Endodermal cell (in vitro differentiated cells): ENCODE results near the gene PRR36. TPM values are rescaled to one million over a fixed set of nuclear protein-coding genes. Genes with fewer than 3 reads are reported as not detected.
A peak's percentile ranks its signal among the peaks of the same experiment; 100 is the strongest.

Experiments
- DNase-seq: peaks from one replicate; pipeline ENCODE4 v3.0.0-alpha.2; 2017
- H3K27ac ChIP-seq: 2 replicates; pipeline ENCODE4 v1.5.1; 2013; ENCODE audit warnings: mild to moderate bottlenecking, low read depth, low read length, moderate library complexity
- H3K27me3 ChIP-seq: 2 replicates; pipeline ENCODE4 v1.6.1; 2013; ENCODE audit warnings: mild to moderate bottlenecking, low read length, moderate library complexity; ENCODE audit not compliant: insufficient read depth, control insufficient read depth, poor library complexity, severe bottlenecking
- H3K36me3 ChIP-seq: 2 replicates; pipeline ENCODE4 v1.7.0; 2013; ENCODE audit warnings: mild to moderate bottlenecking, low read length, moderate library complexity; ENCODE audit not compliant: control insufficient read depth, insufficient read depth
- H3K4me1 ChIP-seq: one replicate; pipeline ENCODE4 v1.7.0; 2013; ENCODE audit warnings: low read length; ENCODE audit not compliant: control insufficient read depth, insufficient read depth
- H3K4me3 ChIP-seq: 2 replicates; pipeline ENCODE4 v1.5.1; 2013; ENCODE audit warnings: mild to moderate bottlenecking, low read length, moderate library complexity
- H3K9ac ChIP-seq: 2 replicates; pipeline ENCODE4 v1.6.1; 2013; ENCODE audit warnings: mild to moderate bottlenecking, low read length, moderate library complexity; ENCODE audit not compliant: poor library complexity, severe bottlenecking; ENCODE audit errors: extremely low read depth
- H3K9me3 ChIP-seq: 2 replicates; pipeline ENCODE4 v1.6.1; 2013; ENCODE audit warnings: mild to moderate bottlenecking, low read length, moderate library complexity; ENCODE audit not compliant: control insufficient read depth
- H3K27ac Mint-ChIP-seq: 2 replicates; pipeline ENCODE4 v1.8.0; 2020; ENCODE audit warnings: mixed read lengths
- H3K27me3 Mint-ChIP-seq: 2 replicates; pipeline ENCODE4 v1.8.0; 2021; ENCODE audit warnings: mild to moderate bottlenecking, mixed read lengths; ENCODE audit not compliant: insufficient read depth
- H3K36me3 Mint-ChIP-seq: 2 replicates; pipeline ENCODE4 v1.8.0; 2020; ENCODE audit warnings: low read depth, mixed read lengths
- H3K4me1 Mint-ChIP-seq: 2 replicates; pipeline ENCODE4 v1.8.0; 2020; ENCODE audit warnings: mixed read lengths
- H3K4me3 Mint-ChIP-seq: 2 replicates; pipeline ENCODE4 v1.8.0; 2020; ENCODE audit warnings: mild to moderate bottlenecking, moderate library complexity, mixed read lengths
- H3K9me3 Mint-ChIP-seq: 2 replicates; pipeline ENCODE4 v1.8.0; 2020; ENCODE audit warnings: mild to moderate bottlenecking, mixed read lengths
- CTCF ChIP-seq: fragments of 200-600 bp; sonication (generic); conservative IDR thresholded peaks from 2 replicates; pipeline ENCODE4 v1.5.0; 2021; ENCODE audit warnings: antibody characterized with exemption, mild to moderate bottlenecking
- WGBS, 2 experiments: methylation state at CpG; one replicate each; pipeline versions ENCODE4 v1.1.5 to v1.1.7; 2013; ENCODE audit warnings: missing lambda C conversion rate in 2 of 2, mixed read lengths in 1 of 2; ENCODE audit not compliant: insufficient coverage in 1 of 2, insufficient read length in 1 of 2; 5-methylcytosine and 5-hydroxymethylcytosine counted together
- total RNA-seq, 2 donors: library from RNA; stranded (reverse); fragmentation: NEBNext Ultra II Directional in 1 of 2; extraction: Animal tissue kit (Norgen Biotek cat#: 25700) in 1 of 2; gene quantifications; 2 replicates in 1 of 2; 3 replicates in 1 of 2; pipeline ENCODE4 v1.2.1, GENCODE V29; 2021

PRR36 gene
- total RNA-seq, 2 donors from 2014 or later, result 9.5 to 20.2 TPM

- Histone ChIP-seq H3K36me3 (no peaks in the 10 kb centered on the region), H3K4me3 (no peak overlapping the region), H3K27me3 (peaks cover 14% of the 10 kb centered on the region), H3K9ac (no peak overlapping the region), H3K4me1 (no peaks in the 10 kb centered on the region), H3K27ac (no peak overlapping the region), H3K9me3 (no peaks in the 10 kb centered on the region)
- H3K27me3 Mint-ChIP-seq, result peaks cover 46% of the 10 kb centered on the region
- no peak for DNase-seq
- H3K4me1 Mint-ChIP-seq, result no peaks in the 10 kb centered on the region
- no peak for TF ChIP-seq CTCF
- H3K36me3 Mint-ChIP-seq, result no peaks in the 10 kb centered on the region
- 84 to 88% methylated on average over 6 of the region's 6 CpGs for WGBS, 2 experiments
- no peaks in the 10 kb centered on the region for H3K9me3 Mint-ChIP-seq
- H3K27ac Mint-ChIP-seq, result no peak overlapping the region
- no peak overlapping the region for H3K4me3 Mint-ChIP-seq
These were observed 3.2 kb upstream of the PRR36 start for GRCh38 chr19:7877249-7877836.

GRCh38 chr19:7874897-7875273, 695 bp upstream of the PRR36 start:
- no peaks in the 10 kb centered on the region for H3K9me3 ChIP-seq
- peaks cover 3% of the 10 kb centered on the region for H3K4me1 Mint-ChIP-seq
- TF ChIP-seq CTCF, result no peak
- H3K27ac Mint-ChIP-seq, result no peak overlapping the region
- H3K4me3 Mint-ChIP-seq, result peak overlapping the region; percentile 64
- peak overlapping the region; percentile 78 for H3K4me3 ChIP-seq
- H3K36me3 ChIP-seq, result no peaks in the 10 kb centered on the region
- H3K9me3 Mint-ChIP-seq, result peaks cover 1% of the 10 kb centered on the region
- H3K27ac ChIP-seq, result no peak overlapping the region
- peaks cover 54% of the 10 kb centered on the region for H3K27me3 Mint-ChIP-seq
- H3K36me3 Mint-ChIP-seq, result no peaks in the 10 kb centered on the region
- H3K4me1 ChIP-seq, result no peaks in the 10 kb centered on the region
- no peak for DNase-seq
- no peak overlapping the region for H3K9ac ChIP-seq
- peaks cover 14% of the 10 kb centered on the region for H3K27me3 ChIP-seq
- WGBS, 2 experiments, result 59 to 65% methylated on average over 5 to 12 of the region's 12 CpGs

GRCh38 chr19:7873304-7874075, 700 bp downstream of the PRR36 start:
- WGBS, 2 experiments, result 25 to 49% methylated on average over 18 to 51 of the region's 53 CpGs
- peak overlapping the region; percentile 72 for H3K27ac ChIP-seq
- H3K36me3 Mint-ChIP-seq, result no peaks in the 10 kb centered on the region
- H3K27me3 ChIP-seq, result peaks cover 14% of the 10 kb centered on the region
- H3K9me3 Mint-ChIP-seq, result peaks cover 1% of the 10 kb centered on the region
- peak overlapping the region; percentile 38 for H3K9ac ChIP-seq
- H3K27me3 Mint-ChIP-seq, result peaks cover 58% of the 10 kb centered on the region
- DNase-seq, result peak; percentile 67
- H3K4me1 ChIP-seq, result no peaks in the 10 kb centered on the region
- no peak overlapping the region for H3K27ac Mint-ChIP-seq
- no peak for TF ChIP-seq CTCF
- peak overlapping the region; percentile 78 for H3K4me3 ChIP-seq
- H3K9me3 ChIP-seq, result no peaks in the 10 kb centered on the region
- peaks cover 3% of the 10 kb centered on the region for H3K4me1 Mint-ChIP-seq
- H3K4me3 Mint-ChIP-seq, result peak overlapping the region; percentile 64
- no peaks in the 10 kb centered on the region for H3K36me3 ChIP-seq
